NCI-H2196 treated with DMSO at 0.1 percent for 48 hours (cell line): ENCODE results near the gene HYOU1.
"Not testable (repeated sequence)": the region's sequence is repeated elsewhere in the genome, so short reads cannot be mapped to it uniquely, and the experiment has no call there.

Experiments used
- DNase-seq: peaks from one replicate; lab custom pipeline; 2025; ENCODE audit not compliant: unreplicated experiment; lab: John Stamatoyannopoulos, UW

HYOU1 gene

GRCh38 chr11:119024430-119025098 lies 32.4 kb downstream of the HYOU1 start:
- no peak for DNase-seq

DNA sequence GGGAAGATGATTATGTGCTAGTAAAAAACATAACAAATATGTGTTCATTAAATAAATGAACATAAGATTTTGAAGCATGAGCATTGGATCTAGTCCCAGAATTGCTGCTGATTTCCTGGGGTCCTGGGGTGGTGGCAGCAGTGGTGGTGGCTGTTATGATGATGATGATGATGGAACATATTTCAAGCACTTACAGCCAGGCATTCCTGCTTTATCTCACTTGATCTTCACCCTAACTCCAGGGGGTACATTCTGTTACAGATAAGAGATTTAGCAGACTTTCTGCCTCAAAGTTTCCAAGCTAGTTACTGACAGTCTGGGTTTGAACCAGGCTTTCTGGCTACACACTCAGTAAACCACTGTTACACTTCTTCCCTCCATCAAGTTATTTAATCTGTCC lies 33.3 kb downstream of the HYOU1 start:
- no peak for DNase-seq

GRCh38 chr11:119021631-119022030 lies 35.4 kb downstream of the HYOU1 start:
- no peak for DNase-seq

DNA sequence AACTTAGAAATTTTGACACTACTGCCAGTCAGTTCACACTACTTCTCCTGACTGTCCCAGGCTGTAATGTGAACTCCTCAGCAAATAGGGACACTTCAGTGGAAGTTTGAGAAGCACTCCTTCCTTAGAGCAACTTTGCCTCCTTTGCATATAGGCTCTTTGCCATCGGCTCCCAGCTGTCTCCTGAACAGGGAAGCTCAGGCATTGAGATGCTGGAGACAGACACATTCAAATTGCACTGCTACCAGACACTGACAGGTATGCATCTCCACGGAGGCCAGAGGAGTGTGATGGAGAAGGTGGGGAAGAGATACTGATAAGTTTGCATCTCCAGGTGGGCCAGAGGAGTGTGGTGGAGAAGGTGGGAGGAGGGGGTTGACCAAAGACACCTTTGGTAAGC lies 37.0 kb downstream of the HYOU1 start:
- DNase-seq, result no peak

DNA sequence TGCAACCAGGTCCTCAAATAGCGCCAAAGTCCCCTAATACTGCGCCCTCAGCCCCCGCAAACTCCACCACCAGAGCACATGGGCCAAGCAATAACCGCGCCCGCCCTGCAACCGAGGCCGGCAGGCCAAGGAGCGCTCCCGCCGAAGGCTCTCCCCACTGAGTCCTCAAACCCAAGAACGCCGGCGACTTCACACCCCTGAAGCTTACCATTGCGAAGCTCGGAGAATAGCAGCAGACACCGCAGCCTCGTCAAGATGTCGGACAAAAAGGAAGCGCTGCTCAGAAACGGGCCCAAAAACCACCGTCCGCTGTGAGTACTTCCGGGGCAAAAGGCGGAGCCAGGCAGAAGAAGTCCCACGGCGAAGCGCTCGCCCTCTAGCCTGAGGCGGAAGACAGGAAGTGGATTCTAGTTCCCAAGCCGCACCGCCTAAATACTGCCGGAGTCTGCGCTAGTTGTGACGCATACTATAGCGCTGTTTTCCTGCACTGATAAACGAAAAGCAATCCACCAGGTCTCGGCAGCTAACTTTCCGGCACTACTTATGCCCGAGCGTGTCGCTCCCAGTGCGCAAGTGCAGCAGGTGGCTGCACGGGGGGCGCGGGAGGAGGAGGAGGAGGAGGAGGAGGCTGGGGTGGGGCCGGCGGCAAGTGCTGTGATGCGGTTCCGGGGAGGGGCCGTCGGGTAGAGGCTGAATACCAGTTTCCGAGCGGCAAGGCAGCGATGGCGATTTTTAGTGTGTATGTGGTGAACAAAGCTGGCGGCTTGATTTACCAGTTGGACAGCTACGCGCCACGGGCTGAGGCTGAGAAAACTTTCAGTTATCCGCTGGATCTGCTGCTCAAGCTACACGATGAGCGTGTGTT lies 38.7 kb downstream of the HYOU1 start, which contains the start of the genes RPS25 and TRAPPC4:
Gene RPS25 (minus strand): TSS at position 270 of the 865 bp plus-strand sequence. CDS start 59 bp downstream, at position 211.
Gene TRAPPC4 (plus strand): TSS at position 693 of the 865 bp plus-strand sequence. CDS start 30 bp downstream, at position 723.
- DNase-seq, result peak; percentile 94

GRCh38 chr11:119017377-119017776 lies 39.6 kb downstream of the HYOU1 start:
- DNase-seq, result not testable (repeated sequence)

GRCh38 chr11:119016216-119017009 lies 40.6 kb downstream of the HYOU1 start:
- DNase-seq, result no peak

GRCh38 chr11:119015054-119015611 lies 41.9 kb downstream of the HYOU1 start:
- no peak for DNase-seq

- no peak for DNase-seq
Observed at GRCh38 chr11:119014209-119014924, 42.6 kb downstream of the HYOU1 start.

DNA sequence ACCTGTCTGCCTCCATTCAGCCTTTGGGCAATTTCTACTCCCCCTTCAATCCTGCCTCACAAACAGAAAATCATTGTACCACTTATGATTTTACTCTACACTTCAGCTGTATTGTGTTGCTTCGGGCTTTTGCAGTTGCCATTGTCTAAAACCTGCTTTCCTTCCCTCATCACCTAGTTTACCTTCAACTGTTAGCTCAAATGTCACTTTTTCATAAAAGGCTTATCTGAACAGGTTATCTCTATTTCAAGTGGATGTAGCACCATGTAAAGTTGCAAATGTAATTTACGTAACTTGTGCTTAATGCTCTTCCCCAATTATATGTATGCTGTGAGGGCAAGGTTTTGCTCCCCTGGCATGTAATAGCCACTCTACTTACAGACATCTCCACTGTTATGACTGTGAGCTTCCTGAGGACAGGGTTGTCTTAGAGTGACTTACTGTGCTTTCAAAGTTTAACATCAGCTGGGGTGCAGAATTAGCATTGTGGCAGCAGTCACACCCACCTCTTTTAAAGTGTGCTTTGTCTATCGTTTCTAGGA lies 44.3 kb downstream of the HYOU1 start:
- no peak for DNase-seq

GRCh38 chr11:119011476-119012053 lies 45.4 kb downstream of the HYOU1 start:
- no peak for DNase-seq

- DNase-seq, result no peak
Observed at GRCh38 chr11:119006656-119007055, 50.3 kb downstream of the HYOU1 start.

- no peak for DNase-seq
Observed at GRCh38 chr11:119000906-119001305, 56.1 kb downstream of the HYOU1 start.

DNA sequence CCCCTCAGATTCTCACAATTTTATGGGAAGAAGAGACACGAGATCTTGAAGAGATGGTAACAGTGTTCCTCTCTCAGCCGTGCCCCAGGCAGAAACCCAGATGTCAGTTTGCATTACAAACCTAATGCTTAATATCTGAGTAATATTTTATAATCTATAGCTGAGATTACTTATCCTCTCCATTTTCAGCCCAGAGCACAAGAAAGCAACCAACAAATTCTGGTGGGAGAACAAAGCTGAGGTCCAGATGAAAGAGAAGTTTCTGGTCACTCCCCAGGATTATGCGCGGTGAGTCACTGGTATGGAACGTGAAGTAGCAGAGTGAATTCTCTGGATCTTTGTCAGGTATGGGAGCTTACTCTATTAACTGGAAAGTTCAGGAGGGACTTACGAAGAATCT lies 58.2 kb downstream of the HYOU1 start:
- DNase-seq, result no peak

GRCh38 chr11:118998388-118998717 lies 58.7 kb downstream of the HYOU1 start:
- DNase-seq, result no peak

GRCh38 chr11:118997627-118998387 lies 59.2 kb downstream of the HYOU1 start, which contains the start of gene CENATAC:
Gene CENATAC (plus strand): TSS chr11:118998138. CDS start chr11:118998198, 60 bp downstream.
- peak; percentile 91 for DNase-seq

GRCh38 chr11:118996926-118997626 lies 59.9 kb downstream of the HYOU1 start:
- peak; percentile 10 for DNase-seq
